Stimulated activated CD8-positive, alpha-beta memory T cell treated with anti-CD3 and anti-CD28 coated beads, Interleukin-15, amount 100 ng/mL, for 4 hours (primary cell): ENCODE results near the gene SCP2.
"Not testable (repeated sequence)": the region's sequence is repeated elsewhere in the genome, so short reads cannot be mapped to it uniquely, and the experiment has no call there.

Experiments
- DNase-seq, 2 donors: peaks; one replicate each; pipeline ENCODE4 v3.0.0-alpha.2; 2020; ENCODE audit warnings: low read depth in 2 of 2

The SCP2 gene

DNA sequence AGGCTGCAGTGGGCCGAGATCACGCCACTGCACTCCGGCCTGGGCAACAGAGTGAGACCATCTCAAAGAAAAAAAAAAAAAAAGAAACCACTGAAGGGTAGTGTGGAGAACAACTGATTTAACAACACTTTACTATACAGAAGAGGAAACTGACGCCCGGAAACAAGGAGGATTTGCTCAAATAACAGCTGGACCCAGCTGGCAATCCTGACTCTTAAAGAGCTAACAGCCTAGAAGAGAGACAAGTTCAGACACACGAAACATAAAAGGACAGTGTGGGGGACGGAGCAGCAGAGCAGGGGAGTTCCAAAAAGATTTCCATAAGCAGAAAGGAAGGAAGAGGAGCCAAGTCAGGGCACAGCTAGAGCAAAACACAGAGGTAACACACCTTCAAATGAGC is 9.9 kb upstream of the SCP2 start:
- DNase-seq, result no peak

- DNase-seq, result no peak
These were observed 9.5 kb upstream of the SCP2 start for GRCh38 chr1:52917581-52917980.

- DNase-seq, result no peak
These were observed 8.9 kb upstream of the SCP2 start for GRCh38 chr1:52918201-52918600.

GRCh38 chr1:52919051-52919722 is 7.9 kb upstream of the SCP2 start:
- no peak for DNase-seq

GRCh38 chr1:52919723-52920483 is 7.2 kb upstream of the SCP2 start:
- no peak for DNase-seq

- no peak for DNase-seq
These were observed 6.2 kb upstream of the SCP2 start for GRCh38 chr1:52920791-52921291.

- no peak for DNase-seq
These were observed 1.5 kb upstream of the SCP2 start for GRCh38 chr1:52925571-52926005.

GRCh38 chr1:52926864-52927211 is 238 bp upstream of the SCP2 start:
- DNase-seq, result no peak

DNA sequence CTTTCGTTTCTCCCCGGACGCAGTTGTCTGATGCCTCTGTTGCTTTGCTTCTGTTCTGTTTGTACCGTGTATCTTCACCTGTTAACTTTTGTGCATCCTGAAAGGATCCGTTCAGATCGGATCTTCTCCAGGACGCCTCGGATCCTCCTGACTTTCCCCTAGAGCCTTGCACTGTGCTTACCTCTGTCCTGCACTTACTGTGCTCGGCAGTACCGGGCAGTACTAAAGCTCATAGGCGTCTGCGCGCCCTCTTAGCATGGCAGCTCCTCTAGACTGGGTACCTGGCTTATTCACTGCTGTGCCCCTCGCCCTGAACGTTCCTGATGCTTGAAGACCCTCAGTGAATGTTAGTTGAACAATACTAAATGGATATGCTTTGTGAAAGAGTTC is 934 bp downstream of the SCP2 start:
- DNase-seq, result no peak

DNA sequence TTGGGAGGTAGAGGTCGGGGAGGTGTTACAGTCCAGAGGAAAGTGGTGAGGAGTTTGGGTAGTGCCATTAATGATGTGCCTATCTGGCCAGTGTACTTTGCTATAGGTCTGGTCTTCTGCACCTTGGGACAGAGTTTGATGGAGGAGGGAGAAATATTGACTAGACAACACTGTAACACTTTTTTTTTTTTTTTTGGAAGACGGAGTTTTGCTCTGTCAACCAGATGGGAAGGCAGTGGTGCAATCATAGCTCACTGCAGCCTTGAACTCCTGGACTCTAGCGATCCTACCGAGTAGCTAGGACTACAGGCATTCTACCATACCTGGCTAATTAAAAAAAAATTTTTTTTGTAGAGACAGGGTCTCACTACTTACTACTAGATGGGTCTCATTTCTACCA is 1.9 kb downstream of the SCP2 start:
- DNase-seq, result no peak

- DNase-seq, result no peak
These were observed 10.5 kb downstream of the SCP2 start for GRCh38 chr1:52937433-52938182.

DNA sequence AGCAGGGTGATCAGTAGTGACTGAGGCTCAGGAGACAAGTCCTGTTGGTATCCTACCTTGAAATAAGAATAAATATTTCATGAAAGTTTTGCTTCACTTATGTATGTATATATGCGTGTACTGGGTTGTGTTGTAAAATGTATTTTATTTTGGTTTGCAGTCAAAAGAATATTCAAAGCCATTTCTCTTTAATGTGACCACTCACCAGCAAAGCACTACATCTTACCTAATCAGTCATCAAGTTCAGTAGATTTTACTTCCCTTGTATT is 11.0 kb downstream of the SCP2 start:
- no peak for DNase-seq

- no peak for DNase-seq
These were observed 16.9 kb downstream of the SCP2 start for GRCh38 chr1:52943876-52944416.

DNA sequence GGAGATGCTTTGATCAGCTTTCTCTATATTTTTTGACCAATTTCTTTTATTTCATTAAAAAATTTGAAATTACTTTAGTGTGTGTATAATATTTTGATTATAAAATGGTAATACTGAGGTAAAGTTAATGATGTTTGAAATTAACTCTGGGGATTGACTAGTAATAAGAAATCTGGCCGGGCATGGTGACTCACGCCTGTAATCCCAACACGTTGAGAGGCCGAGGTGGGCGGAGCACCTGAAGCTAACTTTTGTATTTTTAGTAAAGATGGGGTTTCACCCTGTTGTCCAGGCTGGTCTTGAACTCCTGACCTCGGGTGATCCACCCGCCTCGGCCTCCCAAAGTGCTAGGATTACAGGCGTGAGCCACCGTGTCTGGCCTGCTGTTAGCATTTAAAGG is 17.5 kb downstream of the SCP2 start:
- DNase-seq, result no peak

DNA sequence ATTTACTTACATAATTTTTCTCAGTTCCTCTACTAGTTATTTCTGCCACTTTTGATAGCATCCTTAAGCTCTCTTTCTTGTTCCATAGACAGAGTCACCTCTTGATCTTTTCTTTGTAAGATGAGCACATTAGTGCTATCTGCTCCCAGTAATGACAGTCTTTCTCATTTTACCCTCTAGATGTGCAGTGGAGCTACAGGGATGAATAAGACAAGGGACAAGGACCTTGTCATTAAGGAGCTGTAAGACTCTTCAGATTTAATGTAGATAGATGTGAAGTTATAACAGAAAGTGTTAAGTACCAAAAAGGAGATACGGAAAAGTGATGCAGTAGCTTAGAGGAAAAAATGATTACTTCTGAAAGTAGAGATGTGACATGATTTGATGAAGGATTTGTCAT is 20.4 kb downstream of the SCP2 start:
- DNase-seq, result no peak

DNA sequence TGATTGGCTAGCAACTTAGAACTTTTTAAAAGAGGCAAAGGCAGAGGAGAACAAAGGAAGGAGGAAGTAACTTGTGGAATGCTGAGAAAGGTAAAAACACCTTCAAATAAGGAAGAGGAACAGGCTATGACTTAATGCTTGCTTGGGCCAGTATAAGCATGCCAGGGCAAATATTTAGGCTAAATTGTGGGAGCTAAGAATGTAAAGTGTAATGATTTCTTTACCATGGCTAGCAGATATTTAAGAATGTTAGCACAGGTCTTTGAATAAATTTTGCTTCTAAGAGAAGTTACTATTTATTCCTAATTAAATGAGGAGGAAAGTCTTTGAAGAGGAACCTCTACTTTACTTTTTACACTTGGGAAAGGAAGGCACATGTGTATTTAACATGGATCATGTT is 22.5 kb downstream of the SCP2 start:
- DNase-seq, result not testable (repeated sequence)

GRCh38 chr1:52952112-52952511 is 25.0 kb downstream of the SCP2 start:
- no peak for DNase-seq

- DNase-seq, result no peak
These were observed 28.3 kb downstream of the SCP2 start for GRCh38 chr1:52955129-52955970.

DNA sequence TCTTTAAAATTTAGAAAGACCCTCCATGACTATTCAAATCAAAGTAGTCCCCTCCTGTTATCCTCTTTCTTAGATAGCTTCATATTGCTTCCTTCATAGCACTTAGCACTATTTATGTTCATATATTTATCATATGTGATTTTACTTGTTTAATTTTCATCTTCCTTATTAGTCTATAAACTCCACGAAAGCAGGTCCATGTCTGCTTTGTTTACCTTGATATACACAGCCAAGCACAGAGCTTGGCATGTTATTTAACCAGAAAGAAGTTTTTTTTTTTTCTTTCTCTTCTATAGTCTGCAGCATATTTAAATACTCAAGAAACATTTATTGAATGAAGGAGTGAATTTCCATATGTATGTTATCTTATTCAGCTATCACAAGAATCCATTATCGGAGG is 36.0 kb downstream of the SCP2 start:
- no peak for DNase-seq

- no peak for DNase-seq
These were observed 40.6 kb downstream of the SCP2 start for GRCh38 chr1:52967666-52968065.

GRCh38 chr1:52969234-52969633 is 42.2 kb downstream of the SCP2 start:
- DNase-seq, result not testable (repeated sequence)

DNA sequence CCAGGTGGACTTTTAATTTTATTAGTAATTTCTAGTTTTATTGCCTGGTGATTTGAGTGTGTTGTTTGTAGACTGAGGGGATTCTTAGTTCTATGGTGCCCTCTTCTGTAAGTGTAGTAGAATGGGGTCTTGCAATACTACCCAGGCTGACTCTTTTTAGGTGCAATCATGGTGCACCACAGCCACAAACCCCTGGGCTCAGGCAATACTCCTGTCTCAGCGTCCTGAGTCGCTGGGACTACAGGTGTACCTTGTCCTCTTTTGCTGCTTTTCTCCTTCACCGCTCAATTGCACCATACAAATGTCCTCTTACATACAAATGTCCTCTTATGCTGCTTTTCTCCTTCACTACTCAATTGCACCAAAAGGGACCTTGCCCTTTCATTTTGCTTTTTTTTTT is 43.1 kb downstream of the SCP2 start:
- DNase-seq, result no peak
